Nephron progenitor cell (in vitro differentiated cells): Measurements from ENCODE around the gene POLN.
"Not testable (repeated sequence)": the region's sequence is repeated elsewhere in the genome, so short reads cannot be mapped to it uniquely, and the experiment has no call there.

ENCODE experiments used
- DNase-seq: peaks from one replicate; pipeline ENCODE4 v3.0.0; 2021
- H3K27ac Mint-ChIP-seq: 2 replicates; pipeline ENCODE4 v1.8.0; 2021; ENCODE audit warnings: mild to moderate bottlenecking, moderate library complexity, mixed read lengths
- H3K27me3 Mint-ChIP-seq: 2 replicates; pipeline ENCODE4 v1.8.0; 2021; ENCODE audit warnings: mild to moderate bottlenecking, low read depth, mixed read lengths; ENCODE audit not compliant: poor library complexity
- H3K36me3 Mint-ChIP-seq: 2 replicates; pipeline ENCODE4 v1.8.0; 2021; ENCODE audit warnings: low read depth, mixed read lengths
- H3K4me1 Mint-ChIP-seq: 2 replicates; pipeline ENCODE4 v1.8.0; 2021; ENCODE audit warnings: mixed read lengths
- H3K4me3 Mint-ChIP-seq: 2 replicates; pipeline ENCODE4 v1.8.0; 2021; ENCODE audit warnings: mild to moderate bottlenecking, moderate library complexity, mixed read lengths
- H3K9me3 Mint-ChIP-seq: 2 replicates; pipeline ENCODE4 v1.8.0; 2021; ENCODE audit warnings: mild to moderate bottlenecking, moderate library complexity, mixed read lengths
- CTCF ChIP-seq: fragments of 200-600 bp; sonication (generic); IDR thresholded peaks from 2 replicates; pipeline ENCODE4 v1.5.0; 2021; ENCODE audit warnings: antibody characterized with exemption

The POLN gene

DNA sequence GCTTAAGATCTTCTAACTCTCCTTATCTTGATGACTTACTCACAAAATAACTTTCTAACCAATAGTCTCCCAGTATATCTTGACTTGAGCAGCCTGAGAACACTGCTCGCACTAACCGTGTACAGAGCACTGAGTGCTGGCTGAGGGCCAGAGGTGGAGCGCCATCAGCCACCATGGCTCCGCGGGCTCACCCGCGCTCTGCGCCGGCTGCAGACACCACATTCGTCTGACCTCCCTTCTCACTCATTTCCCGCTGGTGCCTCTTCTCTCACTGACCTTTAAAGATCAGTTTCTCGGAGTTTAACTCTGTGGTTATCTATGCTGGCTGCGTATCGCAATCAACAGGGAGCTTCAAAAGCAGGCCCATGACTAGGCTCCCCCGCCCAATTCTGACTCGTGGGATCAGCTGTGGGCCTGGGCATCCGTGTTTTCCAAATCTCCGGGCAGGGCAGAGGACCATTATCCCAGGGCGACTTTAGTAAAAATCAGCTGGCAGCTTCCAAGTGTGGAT is 78.6 kb downstream of the POLN start:
- Mint-ChIP-seq H3K36me3 (no peaks in the 10 kb centered on the region), H3K27ac (no peak overlapping the region), H3K27me3 (peaks cover 8% of the 10 kb centered on the region), H3K4me1 (no peaks in the 10 kb centered on the region), H3K9me3 (no peaks in the 10 kb centered on the region), H3K4me3 (no peak overlapping the region)
- TF ChIP-seq CTCF = no peak
- DNase-seq = no peak

DNA sequence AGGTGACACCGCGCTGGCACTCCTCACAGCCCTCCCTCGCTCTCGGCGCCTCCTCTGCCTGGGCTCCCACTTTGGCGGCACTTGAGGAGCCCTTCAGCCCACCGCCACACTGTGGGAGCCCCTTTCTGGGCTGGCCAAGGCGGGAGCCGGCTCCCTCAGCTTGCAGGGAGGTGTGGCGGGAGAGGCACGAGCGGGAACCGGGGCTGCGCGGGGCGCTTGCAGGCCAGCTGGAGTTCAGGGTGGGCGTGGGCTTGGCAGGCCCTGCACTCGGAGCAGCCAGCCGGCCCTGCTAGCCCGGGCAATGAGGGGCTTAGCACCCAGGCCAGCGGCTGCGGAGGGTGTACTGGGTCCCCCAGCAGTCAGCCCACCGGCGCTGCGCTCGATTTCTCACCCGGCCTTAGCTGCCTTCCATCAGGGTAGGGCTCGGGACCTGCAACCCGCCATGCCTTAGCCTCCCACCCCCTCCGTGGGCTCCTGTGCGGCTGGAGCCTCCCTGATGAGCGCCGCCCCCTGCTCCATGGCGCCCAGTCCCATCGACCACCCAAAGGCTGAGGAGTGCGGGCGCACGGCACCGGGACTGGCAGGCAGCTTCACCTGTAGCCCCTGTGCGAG is 80.7 kb downstream of the POLN start:
- H3K9me3 Mint-ChIP-seq, DNase-seq, H3K27me3 Mint-ChIP-seq: not testable (repeated sequence)

GRCh38 chr4:2159931-2160330 is 82.0 kb downstream of the POLN start:
- Mint-ChIP-seq H3K4me1 (no peaks in the 10 kb centered on the region), H3K27ac (no peak overlapping the region), H3K27me3 (no peaks in the 10 kb centered on the region), H3K36me3 (no peaks in the 10 kb centered on the region), H3K4me3 (no peak overlapping the region), H3K9me3 (peaks cover 5% of the 10 kb centered on the region)
- no peak for TF ChIP-seq CTCF
- no peak for DNase-seq

More for the DNA sequence above, 80.7 kb downstream of the POLN start:
- not testable (repeated sequence) for H3K27ac Mint-ChIP-seq, H3K4me1 Mint-ChIP-seq, H3K4me3 Mint-ChIP-seq, H3K36me3 Mint-ChIP-seq

DNA sequence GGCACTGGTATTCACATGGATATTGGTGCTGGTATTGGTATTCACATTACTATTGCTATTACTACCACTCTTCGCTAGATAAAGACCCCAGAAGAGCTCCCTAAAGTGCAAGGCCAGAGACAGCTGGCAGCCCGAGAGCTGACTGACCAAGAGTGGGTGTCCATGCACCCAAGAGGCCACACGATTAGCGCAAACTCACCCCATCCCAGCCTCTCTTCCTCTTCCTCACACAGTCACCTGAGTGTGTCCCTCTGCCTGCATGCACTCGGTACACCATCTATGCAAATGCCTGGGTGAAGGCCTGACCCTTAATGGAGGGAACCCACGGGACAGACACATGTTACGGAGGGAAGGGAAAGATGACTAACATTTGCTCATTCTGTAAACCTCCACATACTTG is 86.7 kb downstream of the POLN start:
- no peak overlapping the region for H3K27ac Mint-ChIP-seq
- no peaks in the 10 kb centered on the region for H3K4me1 Mint-ChIP-seq
- no peak for TF ChIP-seq CTCF
- no peaks in the 10 kb centered on the region for H3K27me3 Mint-ChIP-seq
- no peak overlapping the region for H3K4me3 Mint-ChIP-seq
- H3K36me3 Mint-ChIP-seq = no peaks in the 10 kb centered on the region
- DNase-seq = no peak
- peaks cover 20% of the 10 kb centered on the region for H3K9me3 Mint-ChIP-seq

GRCh38 chr4:2154215-2154740 is 87.6 kb downstream of the POLN start:
- Mint-ChIP-seq H3K27me3 (no peaks in the 10 kb centered on the region), H3K9me3 (peaks cover 20% of the 10 kb centered on the region), H3K4me1 (no peaks in the 10 kb centered on the region), H3K36me3 (no peaks in the 10 kb centered on the region), H3K4me3 (no peak overlapping the region), H3K27ac (no peak overlapping the region)
- no peak for TF ChIP-seq CTCF
- DNase-seq = no peak

GRCh38 chr4:2151544-2151943 is 90.4 kb downstream of the POLN start:
- H3K4me3 Mint-ChIP-seq = no peak overlapping the region
- H3K36me3 Mint-ChIP-seq = no peaks in the 10 kb centered on the region
- no peak for TF ChIP-seq CTCF
- peaks cover 20% of the 10 kb centered on the region for H3K9me3 Mint-ChIP-seq
- no peak for DNase-seq
- no peaks in the 10 kb centered on the region for H3K27me3 Mint-ChIP-seq
- no peaks in the 10 kb centered on the region for H3K4me1 Mint-ChIP-seq
- H3K27ac Mint-ChIP-seq = no peak overlapping the region
